GDM1 (cell line): ENCODE measurements around the gene ZCCHC13.
"Not testable (repeated sequence)": the region's sequence is repeated elsewhere in the genome, so short reads cannot be mapped to it uniquely, and the experiment has no call there.

Experiments used
- DNase-seq: peaks from one replicate; lab custom pipeline; 2025; lab: John Stamatoyannopoulos, UW

ZCCHC13 gene

GRCh38 chrX:74304016-74304415 lies at the start of gene ZCCHC13:
Gene ZCCHC13, plus strand, starts transcription at chrX:74304180. Its CDS starts 87 bp downstream, at chrX:74304267.
- no peak for DNase-seq

- not testable (repeated sequence) for DNase-seq
Measured at GRCh38 chrX:74258111-74258510, 45.9 kb upstream of the ZCCHC13 start.

- no peak for DNase-seq
Measured at GRCh38 chrX:74259885-74260491, 44.0 kb upstream of the ZCCHC13 start.

GRCh38 chrX:74262452-74263209 lies 41.3 kb upstream of the ZCCHC13 start:
- no peak for DNase-seq

- DNase-seq = no peak
Measured at GRCh38 chrX:74270393-74270792, 33.6 kb upstream of the ZCCHC13 start.

- DNase-seq = no peak
Measured at GRCh38 chrX:74272230-74272629, 31.8 kb upstream of the ZCCHC13 start.

GRCh38 chrX:74274516-74274915 lies 29.5 kb upstream of the ZCCHC13 start:
- no peak for DNase-seq

- no peak for DNase-seq
Measured at GRCh38 chrX:74277320-74277719, 26.7 kb upstream of the ZCCHC13 start.

- DNase-seq = no peak
Measured at GRCh38 chrX:74277846-74278245, 26.1 kb upstream of the ZCCHC13 start.

- DNase-seq = no peak
Measured at GRCh38 chrX:74280759-74281158, 23.2 kb upstream of the ZCCHC13 start.

GRCh38 chrX:74284391-74284952 lies 19.5 kb upstream of the ZCCHC13 start:
- DNase-seq = no peak

- DNase-seq = no peak
Measured at GRCh38 chrX:74286950-74287740, 16.8 kb upstream of the ZCCHC13 start.

GRCh38 chrX:74291577-74291963 lies 12.4 kb upstream of the ZCCHC13 start:
- DNase-seq = no peak

- DNase-seq = peak; percentile 76
Measured at GRCh38 chrX:74291964-74292807, 11.8 kb upstream of the ZCCHC13 start.

GRCh38 chrX:74292808-74293123 lies 11.2 kb upstream of the ZCCHC13 start:
- DNase-seq = no peak

- DNase-seq = peak; percentile 53
Measured at GRCh38 chrX:74293343-74293946, 10.5 kb upstream of the ZCCHC13 start.

- DNase-seq = no peak
Measured at GRCh38 chrX:74295101-74295500, 8.9 kb upstream of the ZCCHC13 start.

- DNase-seq = no peak
Measured at GRCh38 chrX:74297766-74298165, 6.2 kb upstream of the ZCCHC13 start.

GRCh38 chrX:74300869-74301268 lies 3.1 kb upstream of the ZCCHC13 start:
- DNase-seq = no peak

GRCh38 chrX:74318672-74319071 lies 14.7 kb downstream of the ZCCHC13 start:
- DNase-seq = no peak

- DNase-seq = not testable (repeated sequence)
Measured at GRCh38 chrX:74319321-74319720, 15.3 kb downstream of the ZCCHC13 start.
